GM12892 (cell line): ENCODE results near the gene PTPRN2.

Source experiments
- POLR2A ChIP-seq: IDR thresholded peaks from 2 replicates; pipeline ENCODE4 v1.6.1; 2011; ENCODE audit warnings: low read depth, low read length, control low read depth
- POLR2AphosphoS5 ChIP-seq: IDR thresholded peaks from 2 replicates; pipeline ENCODE4 v1.6.1; 2011; ENCODE audit warnings: low read depth, low read length, control low read depth
- TAF1 ChIP-seq: IDR thresholded peaks from 2 replicates; pipeline ENCODE4 v1.6.1; 2011; ENCODE audit warnings: low read depth, mild to moderate bottlenecking, control low read depth, low read length, borderline replicate concordance

GRCh38 chr7:158311791-158312190 lies 275.8 kb downstream of the PTPRN2 start:
- TF ChIP-seq TAF1 (no peak), POLR2AphosphoS5 (no peak), POLR2A (no peak)
